Activated T-helper 1 cell treated with anti-CD3 and anti-CD28 coated beads, Interleukin-12 subunit alpha, Interleukin-12 subunit beta, Interleukin-2, Interleukin-4 antibody, amounts not matched to agents 30 ng/mL and 10 ng/mL and 1 ng/mL, durations not matched to agents 14 hours and 24 hours and 36 hours (primary cell): ENCODE measurements around the gene DDAH1. TPM values are rescaled to one million over a fixed set of nuclear protein-coding genes. Genes with fewer than 3 reads are reported as not detected.

Source experiments
- DNase-seq: peaks from one replicate; pipeline ENCODE4 v3.0.0; 2021; ENCODE audit warnings: low spot score
- H3K27ac Mint-ChIP-seq: one replicate; pipeline ENCODE4 v1.8.0; 2021; ENCODE audit warnings: mild to moderate bottlenecking, mixed read lengths
- H3K27me3 Mint-ChIP-seq: one replicate; pipeline ENCODE4 v1.8.0; 2022; ENCODE audit warnings: mild to moderate bottlenecking, moderate library complexity, mixed read lengths; ENCODE audit not compliant: insufficient read depth
- H3K36me3 Mint-ChIP-seq: one replicate; pipeline ENCODE4 v1.8.0; 2021; ENCODE audit warnings: low read depth, mixed read lengths
- H3K4me1 Mint-ChIP-seq: one replicate; pipeline ENCODE4 v1.8.0; 2021; ENCODE audit warnings: low read depth, mixed read lengths
- H3K4me3 Mint-ChIP-seq: one replicate; pipeline ENCODE4 v1.8.0; 2021; ENCODE audit warnings: mild to moderate bottlenecking, moderate library complexity, mixed read lengths
- H3K9me3 Mint-ChIP-seq: one replicate; pipeline ENCODE4 v1.8.0; 2021; ENCODE audit warnings: mixed read lengths
- intact Hi-C: fragments of 100-400 bp; cut with micrococcal nuclease; formaldehyde crosslinking; loops from one replicate; pipeline ENCODE4 v1.15.1; 2024
- total RNA-seq: library from RNA; stranded (reverse); gene quantifications from 2 replicates; pipeline ENCODE4 v1.2.3, GENCODE V29; 2022

DDAH1 gene
- total RNA-seq, 1 donor from 2014 or later = not detected

- H3K4me1 Mint-ChIP-seq = no peaks in the 10 kb centered on the region
- peaks cover 7% of the 10 kb centered on the region for H3K27me3 Mint-ChIP-seq
- intact Hi-C loops = no loop called here
- DNase-seq = no peak
- no peaks in the 10 kb centered on the region for H3K36me3 Mint-ChIP-seq
- no peak overlapping the region for H3K4me3 Mint-ChIP-seq
- no peaks in the 10 kb centered on the region for H3K9me3 Mint-ChIP-seq
- H3K27ac Mint-ChIP-seq = no peak overlapping the region
Measured at GRCh38 chr1:85417876-85418275, 47.1 kb downstream of the DDAH1 start.

GRCh38 chr1:85417017-85417416 is 47.9 kb downstream of the DDAH1 start:
- H3K36me3 Mint-ChIP-seq = no peaks in the 10 kb centered on the region
- DNase-seq = no peak
- intact Hi-C loops = no loop called here
- no peaks in the 10 kb centered on the region for H3K4me1 Mint-ChIP-seq
- peaks cover 5% of the 10 kb centered on the region for H3K27me3 Mint-ChIP-seq
- no peak overlapping the region for H3K27ac Mint-ChIP-seq
- H3K4me3 Mint-ChIP-seq = no peak overlapping the region
- H3K9me3 Mint-ChIP-seq = no peaks in the 10 kb centered on the region

- H3K4me3 Mint-ChIP-seq = no peak overlapping the region
- H3K27ac Mint-ChIP-seq = no peak overlapping the region
- DNase-seq = no peak
- no peaks in the 10 kb centered on the region for H3K9me3 Mint-ChIP-seq
- intact Hi-C loops = no loop called here
- peaks cover 3% of the 10 kb centered on the region for H3K27me3 Mint-ChIP-seq
- no peaks in the 10 kb centered on the region for H3K36me3 Mint-ChIP-seq
- H3K4me1 Mint-ChIP-seq = no peaks in the 10 kb centered on the region
Measured at GRCh38 chr1:85413169-85413568, 51.8 kb downstream of the DDAH1 start.

GRCh38 chr1:85411567-85412305 is 53.2 kb downstream of the DDAH1 start:
- Mint-ChIP-seq H3K4me3 (no peak overlapping the region), H3K27me3 (peaks cover 3% of the 10 kb centered on the region), H3K27ac (no peak overlapping the region), H3K9me3 (no peaks in the 10 kb centered on the region), H3K36me3 (no peaks in the 10 kb centered on the region), H3K4me1 (no peaks in the 10 kb centered on the region)
- no peak for DNase-seq
- intact Hi-C loops = no loop called here

GRCh38 chr1:85409516-85409915 is 55.4 kb downstream of the DDAH1 start:
- no peaks in the 10 kb centered on the region for H3K4me1 Mint-ChIP-seq
- H3K36me3 Mint-ChIP-seq = no peaks in the 10 kb centered on the region
- H3K4me3 Mint-ChIP-seq = no peak overlapping the region
- H3K27me3 Mint-ChIP-seq = peaks cover 6% of the 10 kb centered on the region
- H3K9me3 Mint-ChIP-seq = no peaks in the 10 kb centered on the region
- no peak for DNase-seq
- intact Hi-C loops = no loop called here
- H3K27ac Mint-ChIP-seq = no peak overlapping the region

GRCh38 chr1:85407746-85408377 is 57.1 kb downstream of the DDAH1 start:
- H3K36me3 Mint-ChIP-seq = no peaks in the 10 kb centered on the region
- DNase-seq = no peak
- H3K27me3 Mint-ChIP-seq = peaks cover 6% of the 10 kb centered on the region
- no peak overlapping the region for H3K27ac Mint-ChIP-seq
- no peaks in the 10 kb centered on the region for H3K4me1 Mint-ChIP-seq
- intact Hi-C loops = no loop called here
- no peaks in the 10 kb centered on the region for H3K9me3 Mint-ChIP-seq
- H3K4me3 Mint-ChIP-seq = no peak overlapping the region

GRCh38 chr1:85406887-85407533 is 57.9 kb downstream of the DDAH1 start:
- H3K36me3 Mint-ChIP-seq = no peaks in the 10 kb centered on the region
- H3K27me3 Mint-ChIP-seq = peaks cover 6% of the 10 kb centered on the region
- H3K9me3 Mint-ChIP-seq = no peaks in the 10 kb centered on the region
- H3K27ac Mint-ChIP-seq = no peak overlapping the region
- no peak overlapping the region for H3K4me3 Mint-ChIP-seq
- DNase-seq = no peak
- no peaks in the 10 kb centered on the region for H3K4me1 Mint-ChIP-seq
- intact Hi-C loops = no loop called here

- no peaks in the 10 kb centered on the region for H3K4me1 Mint-ChIP-seq
Measured at GRCh38 chr1:85406081-85406480, 58.9 kb downstream of the DDAH1 start.

GRCh38 chr1:85404408-85404807 is 60.6 kb downstream of the DDAH1 start:
- no peak overlapping the region for H3K27ac Mint-ChIP-seq
- intact Hi-C loops = no loop called here
- H3K27me3 Mint-ChIP-seq = peaks cover 4% of the 10 kb centered on the region
- no peak for DNase-seq
- no peaks in the 10 kb centered on the region for H3K9me3 Mint-ChIP-seq
- no peaks in the 10 kb centered on the region for H3K36me3 Mint-ChIP-seq
- no peak overlapping the region for H3K4me3 Mint-ChIP-seq
- H3K4me1 Mint-ChIP-seq = no peaks in the 10 kb centered on the region

More at GRCh38 chr1:85406081-85406480, 58.9 kb downstream of the DDAH1 start:
- H3K4me3 Mint-ChIP-seq = no peak overlapping the region
- H3K27ac Mint-ChIP-seq = no peak overlapping the region
- DNase-seq = no peak
- no peaks in the 10 kb centered on the region for H3K36me3 Mint-ChIP-seq
- H3K9me3 Mint-ChIP-seq = no peaks in the 10 kb centered on the region
- intact Hi-C loops = no loop called here
- H3K27me3 Mint-ChIP-seq = peaks cover 6% of the 10 kb centered on the region

- Mint-ChIP-seq H3K4me1 (no peaks in the 10 kb centered on the region), H3K27me3 (peaks cover 3% of the 10 kb centered on the region), H3K36me3 (no peaks in the 10 kb centered on the region), H3K27ac (no peak overlapping the region), H3K4me3 (no peak overlapping the region), H3K9me3 (no peaks in the 10 kb centered on the region)
- intact Hi-C loops = no loop called here
- DNase-seq = no peak
Measured at GRCh38 chr1:85398391-85399064, 66.4 kb downstream of the DDAH1 start.

GRCh38 chr1:85397490-85398032 is 67.4 kb downstream of the DDAH1 start:
- Mint-ChIP-seq H3K27me3 (peaks cover 3% of the 10 kb centered on the region), H3K27ac (no peak overlapping the region), H3K4me1 (no peaks in the 10 kb centered on the region), H3K9me3 (no peaks in the 10 kb centered on the region), H3K36me3 (no peaks in the 10 kb centered on the region), H3K4me3 (no peak overlapping the region)
- intact Hi-C loops = no loop called here
- no peak for DNase-seq

- H3K9me3 Mint-ChIP-seq = no peaks in the 10 kb centered on the region
- no peak overlapping the region for H3K27ac Mint-ChIP-seq
- H3K4me1 Mint-ChIP-seq = no peaks in the 10 kb centered on the region
- no peak for DNase-seq
- H3K4me3 Mint-ChIP-seq = no peak overlapping the region
- no peaks in the 10 kb centered on the region for H3K36me3 Mint-ChIP-seq
- intact Hi-C loops = no loop called here
- H3K27me3 Mint-ChIP-seq = peaks cover 3% of the 10 kb centered on the region
Measured at GRCh38 chr1:85396194-85396593, 68.8 kb downstream of the DDAH1 start.

GRCh38 chr1:85394130-85394529 is 70.8 kb downstream of the DDAH1 start:
- no peak for DNase-seq
- no peaks in the 10 kb centered on the region for H3K4me1 Mint-ChIP-seq
- H3K4me3 Mint-ChIP-seq = no peak overlapping the region

More at GRCh38 chr1:85394130-85394529, 70.8 kb downstream of the DDAH1 start:
- intact Hi-C loops = no loop called here
- Mint-ChIP-seq H3K36me3 (no peaks in the 10 kb centered on the region), H3K9me3 (no peaks in the 10 kb centered on the region), H3K27ac (no peak overlapping the region), H3K27me3 (peaks cover 3% of the 10 kb centered on the region)
